HG03521 (cell line): Measurements from ENCODE around the gene HMX1.

Experiments
- ATAC-seq: cut with Tn5 transposase; IDR thresholded peaks from one replicate; pipeline ENCODE4 v1.9.1; 2021; ENCODE audit warnings: mild to moderate bottlenecking, moderate library complexity; ENCODE audit not compliant: unreplicated experiment

Gene HMX1

DNA sequence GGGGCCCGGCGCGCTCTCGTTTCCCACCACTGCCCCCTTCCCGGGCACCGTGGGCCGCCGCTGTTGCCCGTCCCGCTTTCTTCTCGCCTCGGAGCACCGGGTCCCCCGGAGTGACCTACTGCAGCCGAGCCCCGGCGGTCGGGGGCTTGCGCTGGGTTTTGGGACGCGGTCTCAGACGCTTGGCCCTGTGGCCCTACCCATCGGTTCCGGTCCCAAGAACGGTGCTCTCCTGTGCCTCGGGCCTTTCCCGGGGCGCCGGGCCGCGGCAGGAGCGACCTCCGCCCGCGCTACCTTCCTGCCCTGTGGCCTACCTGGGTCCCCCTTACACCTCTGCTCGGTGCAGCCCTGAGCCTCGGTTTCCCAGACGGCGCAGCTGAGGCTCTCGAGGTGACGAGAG is 21.6 kb upstream of the HMX1 start:
- no peak for ATAC-seq

DNA sequence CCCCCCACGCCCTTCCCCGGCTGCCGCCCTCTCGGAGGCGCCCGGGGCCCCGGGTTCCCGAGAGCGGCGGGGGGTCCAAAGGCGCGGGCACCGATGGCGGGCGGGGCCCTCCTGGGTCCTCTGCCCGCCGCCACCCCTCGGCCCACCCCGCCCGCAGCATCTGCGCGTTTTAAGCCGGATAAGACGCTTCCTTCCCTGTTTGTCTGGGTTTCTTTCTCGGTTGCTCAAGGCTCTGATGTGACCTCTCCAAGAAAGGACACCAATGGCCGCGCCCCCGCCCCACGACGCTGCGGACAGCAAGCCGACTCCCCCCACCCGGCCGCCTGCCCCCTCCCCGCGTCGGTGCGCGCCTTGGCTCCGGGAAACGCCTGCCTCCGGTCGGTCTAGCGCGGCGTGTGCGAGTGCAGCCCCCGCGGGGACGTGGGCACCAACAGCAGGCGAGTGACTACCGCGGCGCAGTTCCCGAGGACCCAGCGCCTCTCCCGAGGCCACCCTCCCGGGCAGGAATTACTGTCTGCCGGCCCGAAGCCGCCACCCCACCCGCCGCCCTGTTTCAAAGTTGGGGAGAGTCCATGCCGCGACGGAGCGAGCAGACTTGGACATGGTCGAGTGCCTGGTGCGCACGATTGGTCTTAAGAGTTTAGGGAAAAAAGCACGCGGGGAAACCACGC is 21.1 kb upstream of the HMX1 start:
- no peak for ATAC-seq

DNA sequence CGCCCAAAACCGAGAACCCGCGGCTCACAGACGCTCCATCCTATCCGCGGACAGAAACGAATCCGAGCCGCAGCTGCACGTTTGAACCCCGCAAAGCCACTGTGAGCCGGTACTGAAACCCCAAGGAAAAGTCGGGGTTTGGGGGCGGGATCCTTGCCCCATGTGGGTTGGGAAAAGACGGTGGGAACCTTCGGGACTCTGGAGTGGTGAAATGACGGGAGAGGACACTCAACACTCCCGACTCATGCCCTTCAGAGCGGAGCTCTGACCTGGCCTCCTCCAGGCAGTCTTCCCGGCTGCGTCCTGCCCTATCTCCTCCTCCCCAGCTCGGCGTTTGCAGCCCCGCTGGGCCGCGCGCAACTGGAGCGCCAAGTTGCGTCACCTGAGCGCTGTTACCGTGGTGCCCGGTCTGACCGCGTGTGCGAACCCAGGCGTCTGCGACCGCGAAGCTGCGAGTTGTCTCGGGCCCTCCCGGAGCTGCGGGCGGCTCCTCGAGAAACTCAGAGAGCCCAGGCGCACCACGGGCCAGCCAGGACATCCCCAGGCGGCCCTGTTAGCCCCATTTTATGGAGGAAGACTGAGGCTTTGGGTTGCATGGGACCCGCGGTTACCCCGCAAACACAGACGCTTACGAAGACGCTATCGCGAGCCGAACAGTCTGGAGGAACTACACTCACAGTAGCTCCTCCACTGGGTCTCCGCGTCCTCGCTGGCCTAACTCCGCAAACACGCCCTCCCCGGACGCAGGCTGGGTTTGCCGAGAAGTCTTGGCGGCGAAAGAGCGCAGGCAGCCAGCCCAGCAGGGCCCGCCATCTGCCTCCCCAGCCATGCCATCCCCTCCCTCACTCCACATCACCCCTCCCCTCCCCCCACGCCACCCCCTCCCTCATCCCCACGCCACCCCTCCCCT is 20.3 kb upstream of the HMX1 start:
- no peak for ATAC-seq

DNA sequence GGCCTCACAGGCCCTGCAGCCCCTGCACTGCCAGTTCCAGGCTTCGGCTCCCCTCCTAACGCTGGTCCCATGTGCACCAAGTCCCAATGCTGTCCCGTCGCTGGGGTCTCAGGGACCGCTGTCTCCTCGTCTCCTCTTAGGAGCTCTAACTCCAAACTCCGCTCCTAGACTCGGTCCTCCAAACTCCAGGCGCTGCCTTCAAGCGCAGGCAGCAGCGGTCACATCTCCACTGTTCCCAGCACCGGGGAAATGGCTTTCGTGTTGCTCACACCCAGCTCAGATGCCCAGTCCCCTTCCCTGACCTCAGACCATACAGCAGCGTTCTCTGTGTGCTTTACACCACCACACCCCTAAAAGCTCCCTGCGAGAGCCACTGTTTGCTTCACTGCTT is 19.6 kb upstream of the HMX1 start:
- ATAC-seq = no peak

DNA sequence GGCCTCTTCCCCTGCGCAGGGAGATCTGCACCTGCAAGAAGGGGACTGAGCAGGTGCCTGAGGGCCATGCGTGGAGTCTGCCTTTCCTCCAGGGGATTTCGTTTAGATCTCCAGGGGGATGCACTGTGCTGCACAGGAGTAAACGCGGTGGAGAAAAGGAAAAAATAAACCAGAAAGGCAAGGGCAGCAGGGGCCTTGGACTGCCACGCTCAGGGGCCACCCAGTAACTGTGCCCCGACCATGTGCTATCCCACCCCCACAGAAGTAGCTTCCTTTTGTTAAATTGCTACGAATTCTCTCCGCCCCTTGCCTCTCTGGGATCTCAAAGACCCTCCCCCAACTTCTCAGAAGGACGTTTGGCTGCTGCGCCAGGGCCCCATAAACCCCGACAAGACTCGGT is 17.2 kb upstream of the HMX1 start:
- no peak for ATAC-seq

DNA sequence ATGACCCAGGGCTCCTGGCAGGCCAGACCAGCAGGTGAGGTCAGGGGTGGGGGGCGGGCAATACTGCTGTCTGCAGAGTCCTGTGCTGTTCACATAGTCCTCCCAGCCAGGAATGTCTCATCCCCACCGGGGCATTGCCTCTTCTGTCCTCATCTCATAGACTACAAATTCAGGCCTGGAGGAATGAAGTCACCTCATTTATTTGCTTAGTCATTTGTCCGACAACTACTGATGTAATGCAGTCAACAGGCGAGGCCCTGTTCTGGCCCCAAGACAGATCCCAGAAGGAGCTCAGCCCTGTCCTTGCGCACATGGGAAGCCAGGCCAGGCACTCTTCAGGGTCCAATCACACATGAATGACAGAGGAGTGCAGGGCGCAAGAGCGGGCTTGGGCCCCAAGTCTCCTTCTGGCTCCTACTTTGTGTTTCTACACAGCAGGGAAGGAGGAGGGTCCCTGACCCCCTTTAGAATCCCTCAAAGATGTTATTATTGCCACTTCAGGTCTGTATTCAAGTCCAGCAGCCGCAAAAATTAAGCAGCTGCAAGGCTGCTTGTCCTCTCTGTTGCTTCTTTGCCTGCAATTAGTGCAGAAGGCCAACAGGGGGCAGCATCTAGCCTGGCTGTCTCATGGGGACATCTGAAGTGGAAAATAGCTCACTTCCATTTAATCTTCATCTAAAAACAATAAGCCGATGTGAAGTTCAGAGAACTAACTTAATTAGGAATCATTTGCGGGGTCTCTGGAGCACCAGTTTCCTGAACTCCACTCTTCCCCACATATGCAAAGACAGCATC is 15.2 kb upstream of the HMX1 start:
- ATAC-seq = no peak

DNA sequence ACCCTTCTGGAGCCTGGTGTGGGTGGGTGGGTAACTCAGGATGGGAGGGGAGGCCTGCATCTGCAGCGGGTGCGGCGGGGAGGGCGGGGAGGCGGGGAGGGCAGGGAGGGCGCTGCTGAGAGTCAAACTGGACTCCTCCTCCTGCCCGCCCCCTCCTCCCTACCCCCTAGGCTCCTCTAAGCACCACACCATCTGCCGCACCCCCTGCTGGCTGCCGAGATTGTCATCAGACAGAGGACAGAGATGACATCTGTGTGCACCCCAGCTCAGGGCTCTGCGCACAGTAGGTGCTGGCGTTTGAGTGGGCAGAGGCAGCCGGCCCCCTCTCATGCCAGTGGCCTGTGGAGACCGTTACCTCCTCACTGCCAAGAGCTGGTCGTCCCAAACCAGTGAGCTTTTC is 10.6 kb upstream of the HMX1 start:
- ATAC-seq = no peak

DNA sequence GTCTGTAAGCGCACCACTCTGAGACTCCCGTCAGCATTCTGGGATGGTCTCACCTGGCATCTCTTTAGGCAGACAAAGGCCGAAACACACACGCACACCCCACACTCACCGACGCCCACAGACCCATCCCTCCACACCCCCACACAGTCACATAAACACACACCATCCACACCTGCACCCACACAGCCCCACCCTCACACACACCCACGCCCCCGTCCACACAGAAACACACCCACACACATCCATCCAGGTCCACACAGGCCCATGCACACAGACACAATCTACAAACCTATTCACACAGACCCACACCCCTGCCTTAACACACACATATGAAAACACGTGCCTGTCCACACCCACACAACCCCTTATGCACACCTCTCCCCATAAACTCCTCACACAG is 9.2 kb upstream of the HMX1 start:
- no peak for ATAC-seq

DNA sequence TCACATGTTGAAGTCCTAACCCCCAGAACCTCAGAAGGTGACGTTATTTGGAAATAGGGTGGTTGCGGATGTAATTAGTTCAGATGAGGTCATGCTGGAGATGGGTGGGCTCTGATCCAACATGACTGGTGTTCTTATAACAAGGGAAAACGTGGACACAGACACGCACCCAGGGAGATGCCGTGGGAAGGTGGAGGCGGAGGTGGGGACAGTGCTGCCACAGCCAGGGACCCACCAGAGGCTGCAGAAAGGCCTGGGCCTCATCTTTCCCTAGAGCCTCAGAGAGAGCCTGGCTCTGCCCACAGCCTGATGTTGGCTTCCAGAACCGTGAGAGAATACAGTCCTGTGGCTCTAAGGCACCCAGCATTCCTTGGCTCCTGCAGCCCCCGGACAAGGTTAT is 7.9 kb upstream of the HMX1 start:
- ATAC-seq = no peak

DNA sequence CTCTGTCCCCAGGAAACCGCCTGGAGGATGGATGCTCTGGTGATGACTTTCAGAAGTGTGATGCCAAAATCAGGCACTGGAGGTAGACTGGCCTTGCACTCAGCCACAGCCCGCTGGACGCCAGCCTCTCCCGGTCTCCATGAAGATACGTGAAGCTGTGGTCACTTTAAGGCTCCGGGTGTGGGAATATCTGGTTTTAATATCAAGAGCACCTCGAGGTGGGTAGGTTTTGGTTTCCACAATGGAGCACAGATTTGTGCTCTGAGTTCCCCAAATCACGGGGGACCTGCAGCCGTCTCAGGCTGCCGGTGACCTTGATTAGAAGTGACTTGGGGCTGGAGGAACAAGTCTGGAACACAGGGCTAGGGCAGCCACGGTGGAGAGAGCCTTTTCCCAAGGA is 6.8 kb upstream of the HMX1 start:
- ATAC-seq = no peak

DNA sequence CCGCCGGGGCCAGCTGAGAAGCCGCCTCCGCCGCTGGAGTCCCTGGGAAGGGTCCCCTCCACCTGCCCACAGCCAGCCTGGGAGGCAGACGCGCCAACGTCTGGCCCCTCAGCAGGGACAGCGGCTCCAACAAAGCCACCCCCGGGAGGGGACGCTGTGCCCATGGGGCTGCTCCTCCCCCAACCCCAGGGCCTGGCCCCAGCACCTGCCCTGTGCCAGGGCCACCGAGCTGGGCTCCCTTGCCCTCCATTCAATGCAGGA is 6.1 kb upstream of the HMX1 start:
- no peak for ATAC-seq

DNA sequence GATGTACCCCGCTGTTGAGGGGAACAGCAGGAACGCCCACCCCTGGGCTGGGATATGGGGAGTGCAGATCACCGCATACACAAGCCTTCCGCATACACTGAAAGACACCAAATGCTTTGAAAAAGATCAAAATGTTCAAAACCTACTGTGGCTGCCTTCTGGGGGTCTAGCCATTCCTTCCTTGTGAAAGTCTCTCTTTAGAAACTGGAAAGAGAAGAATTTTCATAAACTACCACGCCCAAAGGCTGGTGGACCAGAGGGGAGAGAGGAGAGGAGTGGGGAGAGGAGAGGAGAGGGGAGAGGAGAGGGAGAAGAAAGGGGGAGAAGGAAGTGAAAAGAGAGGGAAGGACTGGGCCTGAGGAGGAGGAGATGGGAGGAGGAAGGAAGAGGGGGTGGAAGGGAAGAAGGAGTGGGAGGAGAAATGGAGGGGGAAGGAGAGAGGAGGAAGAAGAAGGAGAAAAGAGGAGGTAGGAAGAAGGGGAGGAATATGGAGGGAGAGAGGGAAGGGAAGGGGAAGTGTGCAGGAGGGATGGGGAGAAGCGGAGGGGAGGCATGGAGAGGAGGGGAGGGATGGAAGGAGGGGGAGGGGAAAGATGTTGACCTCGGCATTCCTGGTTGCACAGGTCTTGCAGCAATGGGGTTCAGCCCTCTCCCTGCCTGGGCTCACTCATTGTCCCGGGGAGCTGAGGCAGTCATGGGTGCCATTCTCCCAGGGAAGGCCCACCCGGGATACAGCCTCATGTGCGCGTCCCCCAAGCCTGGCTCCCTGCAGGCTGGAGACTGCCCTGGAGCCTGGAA is 5.5 kb upstream of the HMX1 start:
- ATAC-seq = no peak

DNA sequence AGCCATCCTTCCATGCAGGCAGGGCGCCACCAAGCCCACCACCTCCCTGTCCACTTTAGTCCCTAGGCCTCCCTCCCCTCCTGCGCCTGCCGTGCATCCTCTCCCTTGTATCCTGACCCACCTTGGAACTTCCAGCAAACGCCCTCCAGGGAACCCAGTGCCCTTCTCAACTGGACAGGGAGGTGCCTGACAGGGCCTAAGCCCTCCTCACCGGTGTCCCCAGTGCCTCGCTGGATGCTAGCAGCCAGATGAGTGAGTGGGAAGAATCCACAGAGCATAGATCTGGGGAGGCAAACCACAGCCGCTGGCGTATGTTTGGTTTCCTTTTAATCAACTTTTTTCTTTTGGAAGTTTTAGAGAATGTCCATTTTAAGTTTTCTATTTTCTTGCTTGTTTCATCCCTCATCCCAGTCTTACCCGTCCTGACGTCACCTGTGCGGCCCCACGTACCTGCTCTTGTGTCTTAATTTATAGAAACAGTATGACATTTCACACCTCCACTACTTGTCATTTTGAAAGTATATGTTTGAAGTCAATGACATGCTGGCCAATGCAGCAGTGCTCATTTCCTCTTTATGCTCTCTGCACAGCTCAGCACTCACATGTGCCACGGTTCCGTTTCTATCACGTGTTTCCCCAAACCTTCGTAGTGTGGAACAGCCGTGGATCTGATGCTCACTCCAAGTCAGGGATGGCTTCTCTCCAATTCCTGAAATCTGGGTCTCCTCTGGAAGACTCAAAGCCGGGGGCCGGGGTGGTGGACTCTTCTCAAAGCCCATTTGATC is 3.4 kb upstream of the HMX1 start:
- no peak for ATAC-seq

DNA sequence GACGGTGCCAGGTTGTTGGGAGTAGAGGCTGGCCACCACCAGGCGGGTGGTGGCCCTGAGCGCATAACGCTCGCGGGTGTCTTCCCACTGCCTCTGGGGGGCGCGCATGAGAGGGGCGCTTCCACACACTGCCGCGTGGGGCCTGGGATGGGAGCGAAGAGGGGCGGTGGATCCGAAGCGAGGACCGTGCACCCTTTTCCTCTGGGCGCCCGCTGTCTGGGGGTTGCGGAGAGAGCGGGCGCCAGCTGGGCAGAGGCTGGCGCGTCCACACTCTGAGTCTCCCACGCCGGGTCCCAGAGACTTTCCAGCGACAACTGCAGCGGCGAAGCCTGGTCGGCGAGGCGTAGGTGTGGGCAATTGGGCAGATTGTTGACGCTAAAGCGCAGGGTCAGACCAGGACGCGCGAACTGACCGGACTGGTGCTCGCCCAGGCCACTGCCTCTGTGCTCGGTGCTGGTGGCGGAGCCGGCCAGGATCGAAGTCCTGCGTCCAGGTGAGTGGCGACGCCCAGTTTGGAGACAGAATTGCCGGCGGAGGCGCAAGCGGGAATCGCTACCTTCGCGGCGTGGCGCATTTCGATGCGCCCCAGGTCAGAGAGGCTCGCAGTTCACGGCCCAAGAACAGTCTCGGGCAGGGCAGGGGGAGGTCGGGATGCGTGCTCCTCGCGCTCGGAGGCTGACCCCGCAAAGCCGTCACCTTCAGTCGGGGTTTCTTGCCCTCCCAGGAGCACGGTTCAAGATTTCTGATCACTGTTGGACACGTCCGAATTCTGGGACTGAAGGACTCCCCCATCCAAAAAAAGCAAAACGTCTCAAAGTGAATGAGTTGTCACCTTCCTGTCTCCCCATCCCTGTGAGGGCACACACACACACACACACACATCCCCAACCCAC is 2.6 kb upstream of the HMX1 start:
- ATAC-seq = no peak

DNA sequence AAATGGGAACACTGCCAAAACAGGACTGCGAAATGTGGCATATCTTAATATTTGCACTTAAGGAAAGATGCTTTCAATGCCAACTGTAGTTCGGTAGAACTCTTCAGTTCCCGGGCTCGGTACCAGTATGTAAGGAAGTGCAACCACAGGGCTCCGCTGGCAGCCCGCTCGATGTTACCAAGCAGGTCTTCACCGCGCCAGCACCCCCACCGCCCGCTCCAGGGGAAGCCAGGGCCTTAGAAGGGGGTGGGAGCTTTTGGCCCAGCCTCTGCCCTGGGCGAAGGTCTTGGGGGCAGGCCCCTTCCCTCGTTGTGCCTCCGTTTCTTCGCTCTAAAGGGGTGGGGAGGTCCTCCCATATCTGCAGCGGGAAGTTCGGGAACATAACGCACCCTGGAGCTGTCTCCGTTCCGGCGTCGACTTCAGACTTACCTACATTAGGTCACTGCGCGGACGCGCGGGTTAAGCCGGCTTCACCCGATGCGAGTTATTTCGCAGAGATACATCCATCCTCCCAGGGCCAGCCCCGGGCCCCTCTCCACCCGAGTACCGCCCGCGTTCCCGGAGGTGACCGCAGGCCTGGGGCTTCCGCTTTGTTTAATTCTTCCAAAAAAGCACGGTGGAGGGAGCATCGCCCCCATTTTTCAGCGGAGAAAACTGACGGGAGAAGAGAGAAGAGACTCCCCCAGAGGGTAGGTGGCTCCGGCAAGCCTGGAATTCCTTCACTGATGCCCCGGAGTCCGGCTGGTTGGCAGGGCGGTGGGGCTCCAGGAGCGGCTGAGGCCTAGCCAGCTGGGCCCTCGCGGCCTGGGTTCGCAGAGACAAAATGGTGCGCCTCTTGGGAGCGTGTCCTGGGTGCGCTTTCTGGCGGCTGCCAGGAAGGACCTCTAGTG is 1.0 kb upstream of the HMX1 start:
- ATAC-seq = no peak

DNA sequence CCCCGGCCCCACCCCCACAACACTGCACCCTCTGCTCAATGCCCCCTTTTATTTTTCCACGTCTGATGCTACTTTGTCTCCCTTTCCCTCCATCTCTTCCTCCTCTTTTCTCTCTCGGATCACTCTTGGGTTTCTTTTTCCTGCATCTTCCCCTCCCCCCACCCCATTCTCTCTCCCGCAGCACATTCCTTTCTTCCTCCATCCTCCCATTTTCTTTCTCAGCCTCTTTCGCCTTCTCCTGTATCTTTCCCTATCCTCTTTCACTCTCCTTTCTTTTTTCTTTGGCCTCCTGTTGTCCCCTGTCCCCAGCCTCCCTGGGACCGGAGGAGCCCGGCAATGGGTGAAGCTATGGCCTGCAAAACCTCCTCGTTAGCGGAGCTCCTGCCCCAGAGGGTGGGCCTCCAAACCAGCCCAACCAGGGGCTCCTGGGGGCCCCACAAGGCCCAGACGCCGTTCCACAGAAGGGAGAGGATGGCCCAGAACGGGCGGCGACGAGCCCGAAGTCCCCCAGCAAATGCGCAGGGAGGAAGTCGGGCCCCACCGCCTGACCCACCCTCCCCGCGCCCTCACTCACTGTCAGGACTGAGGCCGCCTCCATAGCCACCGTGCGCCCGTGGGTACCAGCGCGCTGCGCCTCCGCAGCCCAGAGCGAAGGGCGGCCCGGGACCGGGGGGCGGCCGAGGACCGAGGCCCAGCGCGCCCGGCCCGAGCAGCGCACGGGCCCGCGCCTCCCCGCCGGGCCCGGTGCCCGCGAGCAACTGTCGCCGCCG is 807 bp downstream of the HMX1 start:
- no peak for ATAC-seq

DNA sequence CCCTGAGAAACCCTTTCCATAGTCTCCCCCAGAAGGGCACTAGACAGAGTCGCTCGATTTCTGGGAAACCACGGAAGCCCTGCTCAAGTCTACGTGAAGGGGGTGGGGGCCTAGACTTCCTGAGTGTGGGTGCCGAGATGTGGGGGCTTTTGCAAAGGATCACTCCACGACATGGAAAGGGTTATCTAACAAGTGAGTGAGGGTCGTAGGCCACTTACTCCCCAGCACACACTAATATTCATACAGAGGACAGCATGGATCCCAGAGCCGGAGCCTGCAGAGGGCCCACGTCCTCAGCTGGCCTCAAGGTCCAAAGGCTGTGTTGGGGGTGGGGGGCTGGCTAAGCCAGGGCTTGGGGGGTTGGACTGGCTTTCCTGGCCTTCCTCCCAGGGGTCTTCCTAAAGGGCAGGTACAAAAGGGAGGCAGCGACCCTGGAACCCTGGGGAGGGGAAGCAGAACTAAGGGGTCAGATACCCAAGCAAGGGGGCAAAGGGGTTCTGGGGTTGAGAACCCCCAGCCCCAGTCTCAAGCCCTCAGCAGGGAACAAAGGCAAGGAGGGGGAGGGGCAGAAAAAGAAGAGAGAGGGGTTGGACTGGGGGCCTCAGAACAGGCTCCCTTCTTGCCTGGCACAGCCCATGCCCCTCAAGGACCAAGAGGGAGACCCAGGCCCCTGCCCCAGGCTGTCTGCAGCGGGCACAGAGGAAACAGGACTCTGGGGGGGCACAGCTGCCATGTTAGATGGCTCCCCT is 1.6 kb downstream of the HMX1 start:
- ATAC-seq = no peak
